ENCODE results near the gene SREBF2. TPM values are rescaled to one million over a fixed set of nuclear protein-coding genes. Genes with fewer than 3 reads are reported as not detected.

The SREBF2 gene
- total and polyA plus RNA-seq, 2 experiments from 2014 or later = 113 to 114 TPM

- H2AFZ ChIP-seq = no peak overlapping the region
- no peak for DNase-seq (ENCODE audit: low spot score)
These were observed 100.7 kb downstream of the SREBF2 start for GRCh38 chr22:41933411-41934177.

DNA sequence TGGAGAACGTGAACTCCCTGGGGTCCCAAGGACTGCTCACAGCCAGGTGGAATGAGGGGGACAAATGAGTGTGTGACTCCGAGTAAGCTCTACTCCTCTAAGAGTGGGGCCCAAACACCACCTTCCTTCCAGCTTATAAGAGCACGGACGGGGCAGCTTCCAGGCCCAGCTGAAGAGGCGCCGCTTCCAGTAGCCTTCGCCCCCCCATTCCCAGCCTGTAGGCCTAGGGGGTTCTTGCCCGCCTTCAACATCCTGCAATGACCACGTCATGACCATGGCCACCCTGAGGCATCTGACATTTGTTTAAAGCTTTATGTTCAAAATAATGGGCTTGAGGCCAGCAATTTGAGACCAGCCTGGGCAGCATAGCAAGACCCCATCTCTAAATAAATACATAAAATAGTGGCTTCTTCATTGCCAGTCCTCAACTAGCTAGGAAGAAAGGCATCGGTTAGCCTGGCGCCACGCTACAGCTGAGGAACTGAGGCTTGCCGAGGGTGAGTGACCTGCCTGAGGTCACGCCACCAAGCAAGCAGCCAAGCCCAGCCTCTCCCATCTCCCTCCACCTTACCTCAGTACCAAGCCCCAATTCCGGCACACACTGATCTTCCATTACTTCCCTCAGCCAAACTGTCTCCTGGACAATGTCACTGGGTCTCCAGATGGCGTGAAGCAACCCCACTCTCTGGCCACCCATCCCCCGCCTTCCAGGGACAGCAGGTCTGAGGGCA is 101.5 kb downstream of the SREBF2 start:
- no peaks in the 10 kb centered on the region for H3K79me2 ChIP-seq
- H3K4me3 ChIP-seq = no peak overlapping the region
- no peaks in the 10 kb centered on the region for H3K27me3 ChIP-seq
- TF ChIP-seq, protein P1, sequence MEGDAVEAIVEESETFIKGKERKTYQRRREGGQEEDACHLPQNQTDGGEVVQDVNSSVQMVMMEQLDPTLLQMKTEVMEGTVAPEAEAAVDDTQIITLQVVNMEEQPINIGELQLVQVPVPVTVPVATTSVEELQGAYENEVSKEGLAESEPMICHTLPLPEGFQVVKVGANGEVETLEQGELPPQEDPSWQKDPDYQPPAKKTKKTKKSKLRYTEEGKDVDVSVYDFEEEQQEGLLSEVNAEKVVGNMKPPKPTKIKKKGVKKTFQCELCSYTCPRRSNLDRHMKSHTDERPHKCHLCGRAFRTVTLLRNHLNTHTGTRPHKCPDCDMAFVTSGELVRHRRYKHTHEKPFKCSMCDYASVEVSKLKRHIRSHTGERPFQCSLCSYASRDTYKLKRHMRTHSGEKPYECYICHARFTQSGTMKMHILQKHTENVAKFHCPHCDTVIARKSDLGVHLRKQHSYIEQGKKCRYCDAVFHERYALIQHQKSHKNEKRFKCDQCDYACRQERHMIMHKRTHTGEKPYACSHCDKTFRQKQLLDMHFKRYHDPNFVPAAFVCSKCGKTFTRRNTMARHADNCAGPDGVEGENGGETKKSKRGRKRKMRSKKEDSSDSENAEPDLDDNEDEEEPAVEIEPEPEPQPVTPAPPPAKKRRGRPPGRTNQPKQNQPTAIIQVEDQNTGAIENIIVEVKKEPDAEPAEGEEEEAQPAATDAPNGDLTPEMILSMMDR (IDR thresholded peaks at IDR 0.05; ENCODE audit: poor library complexity) = no peak
- TF ChIP-seq EZH2phosphoT487 (IDR thresholded peaks at IDR 0.05; ENCODE audit: low read depth, severe bottlenecking, unreplicated experiment) = no peak
- TF ChIP-seq EZH2 (IDR thresholded peaks at IDR 0.05; ENCODE audit: borderline replicate concordance) = no peak
- no peak overlapping the region for H3K27ac ChIP-seq
- WGBS (ENCODE audit: low lambda C conversion rate, missing lambda C conversion rate) = 96% methylated on average over 17 of the region's 17 CpGs
- H4K20me1 ChIP-seq (ENCODE audit: insufficient read depth, poor library complexity, severe bottlenecking) = no peaks in the 10 kb centered on the region
- no peaks in the 10 kb centered on the region for H3K4me1 ChIP-seq (ENCODE audit: insufficient read depth)
- no peaks in the 10 kb centered on the region for H3K9me2 ChIP-seq (replicated peaks; ENCODE audit: insufficient read depth)
- H3K9me3 ChIP-seq (ENCODE audit: low read depth) = no peaks in the 10 kb centered on the region
- no peak overlapping the region for H2AFZ ChIP-seq
- H3K4me2 ChIP-seq = no peak overlapping the region
- H3K36me3 ChIP-seq (replicated peaks; ENCODE audit: insufficient read depth, low read depth) = no peaks in the 10 kb centered on the region
- no peak for DNase-seq (ENCODE audit: low spot score)

More at GRCh38 chr22:41933411-41934177, 100.7 kb downstream of the SREBF2 start:
- TF ChIP-seq, protein P1 (IDR thresholded peaks at IDR 0.05; ENCODE audit: poor library complexity) = no peak
- TF ChIP-seq EZH2phosphoT487 (IDR thresholded peaks at IDR 0.05; ENCODE audit: low read depth, severe bottlenecking, unreplicated experiment) = no peak
- TF ChIP-seq EZH2 (IDR thresholded peaks at IDR 0.05; ENCODE audit: borderline replicate concordance) = no peak
- H3K9me2 ChIP-seq (replicated peaks; ENCODE audit: insufficient read depth) = no peaks in the 10 kb centered on the region
- H3K79me2 ChIP-seq = no peaks in the 10 kb centered on the region
- no peak overlapping the region for H3K27ac ChIP-seq
- H3K36me3 ChIP-seq (replicated peaks; ENCODE audit: insufficient read depth, low read depth) = no peaks in the 10 kb centered on the region
- no peaks in the 10 kb centered on the region for H3K27me3 ChIP-seq
- no peak overlapping the region for H3K4me3 ChIP-seq
- no peaks in the 10 kb centered on the region for H3K9me3 ChIP-seq (ENCODE audit: low read depth)
- H4K20me1 ChIP-seq (ENCODE audit: insufficient read depth, poor library complexity, severe bottlenecking) = no peaks in the 10 kb centered on the region
- H3K4me2 ChIP-seq = no peak overlapping the region
- WGBS (ENCODE audit: low lambda C conversion rate, missing lambda C conversion rate) = 89% methylated on average over 14 of the region's 16 CpGs
- no peaks in the 10 kb centered on the region for H3K4me1 ChIP-seq (ENCODE audit: insufficient read depth)

DNA sequence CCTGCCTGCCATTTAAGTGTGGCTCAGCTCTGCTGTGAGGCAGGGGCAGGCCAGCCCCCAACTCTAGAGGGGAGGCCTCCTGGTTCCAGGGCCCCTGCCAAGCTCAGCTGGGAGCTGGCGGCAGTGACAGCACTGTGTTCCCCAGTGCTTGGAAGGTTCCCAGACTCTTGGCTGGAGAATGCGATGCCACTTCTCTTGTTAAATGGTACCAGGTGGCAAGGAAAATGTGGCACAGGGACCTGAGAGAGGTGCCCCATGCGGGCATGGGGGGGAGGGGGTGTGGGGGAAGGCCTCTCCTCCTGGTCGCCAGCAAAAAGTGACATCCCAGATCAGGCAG is 102.1 kb downstream of the SREBF2 start:
- Histone ChIP-seq H3K9me2 (replicated peaks; ENCODE audit: insufficient read depth) (no peaks in the 10 kb centered on the region), H3K79me2 (no peaks in the 10 kb centered on the region), H3K36me3 (replicated peaks; ENCODE audit: insufficient read depth, low read depth) (no peaks in the 10 kb centered on the region), H3K4me3 (no peak overlapping the region), H3K4me1 (ENCODE audit: insufficient read depth) (no peaks in the 10 kb centered on the region), H4K20me1 (ENCODE audit: insufficient read depth, poor library complexity, severe bottlenecking) (no peaks in the 10 kb centered on the region), H3K9me3 (ENCODE audit: low read depth) (no peaks in the 10 kb centered on the region), H3K4me2 (no peak overlapping the region), H3K27ac (no peak overlapping the region), H2AFZ (no peak overlapping the region), H3K27me3 (no peaks in the 10 kb centered on the region)
- 97% methylated on average over 2 of the region's 4 CpGs for WGBS (ENCODE audit: low lambda C conversion rate, missing lambda C conversion rate)
- TF ChIP-seq EZH2phosphoT487 (IDR thresholded peaks at IDR 0.05; ENCODE audit: low read depth, severe bottlenecking, unreplicated experiment) (no peak), EZH2 (IDR thresholded peaks at IDR 0.05; ENCODE audit: borderline replicate concordance) (no peak)
- TF ChIP-seq, protein P1 (IDR thresholded peaks at IDR 0.05; ENCODE audit: poor library complexity) = no peak
- DNase-seq (ENCODE audit: low spot score) = no peak
